Measurements from ENCODE around the gene EEF1G.

DNA sequence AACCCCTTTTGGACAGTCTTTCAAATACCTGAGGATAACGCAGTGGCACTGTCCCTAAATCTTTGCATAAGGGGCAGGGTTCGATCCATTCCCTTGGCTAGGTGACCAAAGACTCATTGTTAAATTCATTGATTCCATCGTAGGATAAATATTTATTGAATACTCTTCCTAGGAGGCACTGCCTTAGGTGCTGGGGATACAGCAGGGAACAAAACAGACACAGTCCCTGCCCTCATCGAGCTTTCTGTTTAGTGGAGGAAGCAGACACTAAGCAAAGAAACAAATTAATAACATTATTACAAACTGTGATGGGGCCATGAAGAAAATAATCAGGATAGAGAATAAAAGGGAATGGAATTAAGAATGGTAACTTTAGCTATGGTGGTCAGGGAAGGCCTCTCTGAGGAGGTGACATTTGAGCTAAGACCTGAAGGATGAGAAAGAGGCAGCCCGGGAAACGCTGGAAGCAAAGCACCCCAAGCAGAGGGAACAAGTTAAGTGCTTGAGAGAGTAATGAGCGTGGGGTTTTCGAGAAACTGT lies 47.4 kb upstream of the EEF1G start:
- no peak for TF ChIP-seq EZH2phosphoT487 (IDR thresholded peaks at IDR 0.05; ENCODE audit: borderline replicate concordance, low read depth, low read length)
- TF ChIP-seq, protein P1, sequence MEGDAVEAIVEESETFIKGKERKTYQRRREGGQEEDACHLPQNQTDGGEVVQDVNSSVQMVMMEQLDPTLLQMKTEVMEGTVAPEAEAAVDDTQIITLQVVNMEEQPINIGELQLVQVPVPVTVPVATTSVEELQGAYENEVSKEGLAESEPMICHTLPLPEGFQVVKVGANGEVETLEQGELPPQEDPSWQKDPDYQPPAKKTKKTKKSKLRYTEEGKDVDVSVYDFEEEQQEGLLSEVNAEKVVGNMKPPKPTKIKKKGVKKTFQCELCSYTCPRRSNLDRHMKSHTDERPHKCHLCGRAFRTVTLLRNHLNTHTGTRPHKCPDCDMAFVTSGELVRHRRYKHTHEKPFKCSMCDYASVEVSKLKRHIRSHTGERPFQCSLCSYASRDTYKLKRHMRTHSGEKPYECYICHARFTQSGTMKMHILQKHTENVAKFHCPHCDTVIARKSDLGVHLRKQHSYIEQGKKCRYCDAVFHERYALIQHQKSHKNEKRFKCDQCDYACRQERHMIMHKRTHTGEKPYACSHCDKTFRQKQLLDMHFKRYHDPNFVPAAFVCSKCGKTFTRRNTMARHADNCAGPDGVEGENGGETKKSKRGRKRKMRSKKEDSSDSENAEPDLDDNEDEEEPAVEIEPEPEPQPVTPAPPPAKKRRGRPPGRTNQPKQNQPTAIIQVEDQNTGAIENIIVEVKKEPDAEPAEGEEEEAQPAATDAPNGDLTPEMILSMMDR (conservative IDR thresholded peaks at IDR 0.05; ENCODE audit: low read length): no peak

Measured in OCI-LY7 (cell line).